ENCODE data around the gene CDT1. TPM values are rescaled to one million over a fixed set of nuclear protein-coding genes. Genes with fewer than 3 reads are reported as not detected.

Gene CDT1
- total and polyA plus RNA-seq, 4 donors: 2.0 to 5.8 (median 3.3) TPM

- TF ChIP-seq CTCF (IDR thresholded peaks at IDR 0.05; ENCODE audit: control extremely low read depth, extremely low read depth): no peak
- DNase-seq (no peak), ATAC-seq (ENCODE audit: insufficient read depth, low FRiP score) (no peak)
- no peaks in the 10 kb centered on the region for H3K9me3 ChIP-seq (ENCODE audit: control insufficient read depth in 4 of 4, insufficient read depth in 3 of 4, low read length in 3 of 4)
- H3K27ac ChIP-seq (ENCODE audit: low read depth in 1 of 2, low read length in 1 of 2): no peak overlapping the region
- peaks cover 0 to 16% (median 9%) of the 10 kb centered on the region in 4 donors for H3K36me3 ChIP-seq (ENCODE audit: control insufficient read depth in 4 of 4, insufficient read depth in 4 of 4, low read length in 4 of 4)
- WGBS, 2 donors: 89 to 94% methylated on average over 21 of the region's 21 CpGs
- no peaks in the 10 kb centered on the region for H3K27me3 ChIP-seq (ENCODE audit: control insufficient read depth in 3 of 3, insufficient read depth in 3 of 3, low read length in 2 of 3)
- H3K4me1 ChIP-seq (ENCODE audit: control insufficient read depth in 5 of 5, insufficient read depth in 5 of 5, low read length in 5 of 5): peaks cover 0 to 29% (median 11%) of the 10 kb centered on the region in 5 donors
- H3K4me3 ChIP-seq: no peak overlapping the region
- no peak overlapping the region for H3K9ac ChIP-seq (ENCODE audit: insufficient read depth in 1 of 2, low read length in 2 of 2)
These were observed 2.4 kb downstream of the CDT1 start for GRCh38 chr16:88805887-88806393.

- DNase-seq: no peak
- no peak for ATAC-seq (ENCODE audit: insufficient read depth, low FRiP score)
- Histone ChIP-seq H3K27ac (ENCODE audit: low read depth in 1 of 2, low read length in 1 of 2) (no peak overlapping the region), H3K9ac (ENCODE audit: insufficient read depth in 1 of 2, low read length in 2 of 2) (no peak overlapping the region), H3K36me3 (ENCODE audit: control insufficient read depth in 4 of 4, insufficient read depth in 4 of 4, low read length in 4 of 4) (peaks cover 0 to 16% (median 9%) of the 10 kb centered on the region in 4 donors), H3K27me3 (ENCODE audit: control insufficient read depth in 3 of 3, insufficient read depth in 3 of 3, low read length in 2 of 3) (no peaks in the 10 kb centered on the region), H3K4me3 (no peak overlapping the region), H3K4me1 (ENCODE audit: control insufficient read depth in 5 of 5, insufficient read depth in 5 of 5, low read length in 5 of 5) (peaks cover 0 to 33% (median 11%) of the 10 kb centered on the region in 5 donors), H3K9me3 (ENCODE audit: control insufficient read depth in 4 of 4, insufficient read depth in 3 of 4, low read length in 3 of 4) (no peaks in the 10 kb centered on the region)
- 86 to 90% methylated on average over 27 of the region's 27 CpGs for WGBS, 2 donors
- no peak for TF ChIP-seq CTCF (IDR thresholded peaks at IDR 0.05; ENCODE audit: control extremely low read depth, extremely low read depth)
These were observed 3.0 kb downstream of the CDT1 start for GRCh38 chr16:88806491-88807111.

DNA sequence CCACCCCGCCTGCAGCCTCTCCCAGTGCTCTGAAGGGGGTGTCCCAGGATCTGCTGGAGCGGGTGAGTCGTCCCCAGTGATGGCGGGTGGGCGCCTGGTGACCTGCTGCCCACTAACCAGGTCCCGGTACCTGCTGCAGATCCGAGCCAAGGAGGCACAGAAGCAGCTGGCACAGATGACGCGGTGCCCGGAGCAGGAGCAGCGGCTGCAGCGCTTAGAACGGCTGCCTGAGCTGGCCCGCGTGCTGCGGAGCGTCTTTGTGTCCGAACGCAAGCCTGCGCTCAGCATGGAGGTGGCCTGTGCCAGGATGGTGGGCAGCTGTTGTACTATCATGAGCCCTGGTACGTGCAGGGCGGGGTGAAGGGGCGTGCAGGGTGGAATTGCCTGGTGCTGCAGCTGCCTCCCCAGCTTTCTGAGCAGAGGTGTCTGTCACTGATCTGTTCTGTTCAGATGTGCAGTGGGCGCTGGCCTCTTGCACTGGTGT lies 3.6 kb downstream of the CDT1 start:
- Histone ChIP-seq H3K27me3 (ENCODE audit: control insufficient read depth in 3 of 3, insufficient read depth in 3 of 3, low read length in 2 of 3) (no peaks in the 10 kb centered on the region), H3K4me1 (ENCODE audit: control insufficient read depth in 5 of 5, insufficient read depth in 5 of 5, low read length in 5 of 5) (peaks cover 0 to 34% (median 11%) of the 10 kb centered on the region in 5 donors), H3K9me3 (ENCODE audit: control insufficient read depth in 4 of 4, insufficient read depth in 3 of 4, low read length in 3 of 4) (no peaks in the 10 kb centered on the region), H3K36me3 (ENCODE audit: control insufficient read depth in 4 of 4, insufficient read depth in 4 of 4, low read length in 4 of 4) (peaks cover 0 to 16% (median 9%) of the 10 kb centered on the region in 4 donors), H3K27ac (ENCODE audit: low read depth in 1 of 2, low read length in 1 of 2) (no peak overlapping the region), H3K9ac (ENCODE audit: insufficient read depth in 1 of 2, low read length in 2 of 2) (no peak overlapping the region), H3K4me3 (no peak overlapping the region)
- no peak for ATAC-seq (ENCODE audit: insufficient read depth, low FRiP score)
- 92 to 94% methylated on average over 24 of the region's 24 CpGs for WGBS, 2 donors
- TF ChIP-seq CTCF (IDR thresholded peaks at IDR 0.05; ENCODE audit: control extremely low read depth, extremely low read depth): no peak
- no peak for DNase-seq
